Breast epithelium (tissue), 3 donors: Measurements from ENCODE around the gene UQCRC2.

Source experiments
- POLR2A ChIP-seq: fragments of 450-650 bp; IDR thresholded peaks from one replicate; pipeline ENCODE4 v1.6.1; 2016; ENCODE audit warnings: antibody characterized with exemption, mild to moderate bottlenecking, moderate library complexity
- TF ChIP-seq, protein P1 (sequence below), 3 donors: fragments of 450-650 bp; IDR thresholded peaks; one replicate each; pipeline ENCODE4 v1.5.1; 2016 to 2017; ENCODE audit warnings: antibody characterized with exemption in 3 of 3, mild to moderate bottlenecking in 3 of 3, moderate library complexity in 3 of 3

- TF ChIP-seq, protein P1, sequence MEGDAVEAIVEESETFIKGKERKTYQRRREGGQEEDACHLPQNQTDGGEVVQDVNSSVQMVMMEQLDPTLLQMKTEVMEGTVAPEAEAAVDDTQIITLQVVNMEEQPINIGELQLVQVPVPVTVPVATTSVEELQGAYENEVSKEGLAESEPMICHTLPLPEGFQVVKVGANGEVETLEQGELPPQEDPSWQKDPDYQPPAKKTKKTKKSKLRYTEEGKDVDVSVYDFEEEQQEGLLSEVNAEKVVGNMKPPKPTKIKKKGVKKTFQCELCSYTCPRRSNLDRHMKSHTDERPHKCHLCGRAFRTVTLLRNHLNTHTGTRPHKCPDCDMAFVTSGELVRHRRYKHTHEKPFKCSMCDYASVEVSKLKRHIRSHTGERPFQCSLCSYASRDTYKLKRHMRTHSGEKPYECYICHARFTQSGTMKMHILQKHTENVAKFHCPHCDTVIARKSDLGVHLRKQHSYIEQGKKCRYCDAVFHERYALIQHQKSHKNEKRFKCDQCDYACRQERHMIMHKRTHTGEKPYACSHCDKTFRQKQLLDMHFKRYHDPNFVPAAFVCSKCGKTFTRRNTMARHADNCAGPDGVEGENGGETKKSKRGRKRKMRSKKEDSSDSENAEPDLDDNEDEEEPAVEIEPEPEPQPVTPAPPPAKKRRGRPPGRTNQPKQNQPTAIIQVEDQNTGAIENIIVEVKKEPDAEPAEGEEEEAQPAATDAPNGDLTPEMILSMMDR (IDR thresholded peaks at IDR 0.05): no peak
- no peak for TF ChIP-seq POLR2A
These were observed 48.4 kb downstream of the UQCRC2 start for GRCh38 chr16:22001591-22001990.
